Cardiac fibroblast (primary cell): Measurements from ENCODE around the gene MACROD2.

Experiments used
- DNase-seq, 2 donors: peaks; one replicate each; pipeline versions ENCODE4 v3.0.0 to v3.0.0-alpha.2; 2010; ENCODE audit warnings: low read depth in 2 of 2
- H3K4me3 ChIP-seq, 2 donors: replicated peaks in 1 of 2; 1 replicate in 1 of 2; 2 replicates in 1 of 2; pipeline ENCODE4 v1.5.1; 2011; ENCODE audit warnings: low read depth in 2 of 2, low read length in 2 of 2, mild to moderate bottlenecking in 2 of 2, moderate library complexity in 1 of 2
- TF ChIP-seq, protein P1 (sequence below): IDR thresholded peaks from one replicate; pipeline ENCODE4 v1.5.1; 2011; ENCODE audit warnings: low read depth, mild to moderate bottlenecking, low read length, inconsistent platforms

The MACROD2 gene

DNA sequence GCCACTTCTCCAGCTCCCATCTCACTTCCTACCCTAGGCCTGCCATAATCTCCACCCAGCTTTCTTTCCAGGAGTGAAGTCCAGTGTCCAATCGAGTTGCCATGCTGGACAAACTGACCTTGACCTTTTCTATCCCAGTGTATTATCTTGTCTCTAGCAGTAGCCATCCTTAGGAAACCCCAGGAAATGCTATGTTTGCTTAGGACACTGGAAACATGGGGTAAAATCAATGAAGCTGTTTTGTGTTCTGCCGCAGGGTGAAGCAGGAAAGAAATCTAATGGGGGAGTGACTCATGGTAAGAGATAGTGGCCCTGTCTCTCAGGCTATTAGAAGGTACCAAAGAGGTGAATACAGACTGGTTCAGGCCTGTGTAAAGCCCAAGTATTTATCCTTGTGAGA is 1452.2 kb downstream of the MACROD2 start:
- TF ChIP-seq, protein P1, sequence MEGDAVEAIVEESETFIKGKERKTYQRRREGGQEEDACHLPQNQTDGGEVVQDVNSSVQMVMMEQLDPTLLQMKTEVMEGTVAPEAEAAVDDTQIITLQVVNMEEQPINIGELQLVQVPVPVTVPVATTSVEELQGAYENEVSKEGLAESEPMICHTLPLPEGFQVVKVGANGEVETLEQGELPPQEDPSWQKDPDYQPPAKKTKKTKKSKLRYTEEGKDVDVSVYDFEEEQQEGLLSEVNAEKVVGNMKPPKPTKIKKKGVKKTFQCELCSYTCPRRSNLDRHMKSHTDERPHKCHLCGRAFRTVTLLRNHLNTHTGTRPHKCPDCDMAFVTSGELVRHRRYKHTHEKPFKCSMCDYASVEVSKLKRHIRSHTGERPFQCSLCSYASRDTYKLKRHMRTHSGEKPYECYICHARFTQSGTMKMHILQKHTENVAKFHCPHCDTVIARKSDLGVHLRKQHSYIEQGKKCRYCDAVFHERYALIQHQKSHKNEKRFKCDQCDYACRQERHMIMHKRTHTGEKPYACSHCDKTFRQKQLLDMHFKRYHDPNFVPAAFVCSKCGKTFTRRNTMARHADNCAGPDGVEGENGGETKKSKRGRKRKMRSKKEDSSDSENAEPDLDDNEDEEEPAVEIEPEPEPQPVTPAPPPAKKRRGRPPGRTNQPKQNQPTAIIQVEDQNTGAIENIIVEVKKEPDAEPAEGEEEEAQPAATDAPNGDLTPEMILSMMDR: no peak
- no peak for DNase-seq
- no peak overlapping the region for H3K4me3 ChIP-seq

DNA sequence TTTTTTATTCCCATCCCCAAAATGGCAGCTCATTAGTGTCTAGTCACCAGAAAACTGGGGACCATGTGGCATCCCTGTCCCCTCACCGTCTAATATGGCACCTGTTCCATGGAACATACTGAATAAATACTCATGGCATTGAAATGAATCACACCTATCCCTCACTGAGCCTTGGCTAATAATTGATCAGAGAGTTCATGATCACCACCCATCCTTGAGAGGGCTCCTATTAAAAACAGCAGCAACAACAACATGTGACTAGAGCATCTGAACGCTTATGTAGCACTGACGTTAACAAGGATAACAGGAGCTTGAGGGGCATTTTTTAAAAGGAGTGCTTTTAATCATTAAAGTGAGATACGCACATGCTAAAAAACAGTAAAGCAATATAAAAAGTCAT is 1453.7 kb downstream of the MACROD2 start:
- TF ChIP-seq, protein P1: no peak
- no peak overlapping the region for H3K4me3 ChIP-seq
- DNase-seq: no peak

- TF ChIP-seq, protein P1: no peak
- no peak overlapping the region for H3K4me3 ChIP-seq
- no peak for DNase-seq
Measured at GRCh38 chr20:15451241-15451640, 1455.9 kb downstream of the MACROD2 start.

DNA sequence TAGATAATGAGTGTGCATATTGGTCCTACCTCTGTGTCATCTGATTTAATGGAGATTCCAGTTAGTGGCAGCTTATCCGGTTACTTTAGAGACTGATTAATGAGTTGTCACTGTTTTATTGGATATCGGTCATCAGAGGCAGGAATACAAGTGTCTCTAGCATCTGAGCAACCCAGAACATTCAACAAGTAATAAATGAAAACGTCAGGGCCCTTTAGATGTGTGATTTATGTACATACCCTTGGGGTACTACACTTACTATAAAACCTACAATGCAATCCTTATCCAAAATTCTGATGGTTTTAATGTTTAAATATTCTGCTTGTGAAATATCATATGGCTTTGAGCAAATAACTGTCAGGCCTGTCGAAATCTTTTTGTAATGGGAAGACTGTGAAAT is 1460.0 kb downstream of the MACROD2 start:
- no peak overlapping the region for H3K4me3 ChIP-seq
- TF ChIP-seq, protein P1: no peak
- no peak for DNase-seq

GRCh38 chr20:15461938-15462337 is 1466.6 kb downstream of the MACROD2 start:
- no peak overlapping the region for H3K4me3 ChIP-seq
- TF ChIP-seq, protein P1: no peak

DNA sequence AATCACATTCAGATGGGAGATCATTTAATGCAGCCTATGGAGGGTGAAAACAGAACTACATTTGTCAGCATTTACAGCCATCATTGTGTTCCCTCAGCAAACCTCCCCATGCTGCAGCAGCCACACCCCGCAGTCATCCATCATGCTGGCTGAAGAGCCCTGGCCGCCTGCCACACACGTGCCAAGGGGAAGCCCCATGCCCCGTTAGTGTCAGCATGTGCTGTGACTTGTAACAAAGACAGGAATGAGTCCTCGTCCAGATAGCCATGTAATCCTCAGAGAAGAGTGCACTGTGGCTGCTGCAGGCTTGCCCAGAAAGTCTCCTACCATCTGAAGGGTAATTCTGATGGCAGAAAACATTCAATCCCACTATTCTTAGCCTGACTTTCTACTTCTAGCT is 1480.2 kb downstream of the MACROD2 start:
- DNase-seq: no peak

More at GRCh38 chr20:15461938-15462337, 1466.6 kb downstream of the MACROD2 start:
- DNase-seq: no peak

DNA sequence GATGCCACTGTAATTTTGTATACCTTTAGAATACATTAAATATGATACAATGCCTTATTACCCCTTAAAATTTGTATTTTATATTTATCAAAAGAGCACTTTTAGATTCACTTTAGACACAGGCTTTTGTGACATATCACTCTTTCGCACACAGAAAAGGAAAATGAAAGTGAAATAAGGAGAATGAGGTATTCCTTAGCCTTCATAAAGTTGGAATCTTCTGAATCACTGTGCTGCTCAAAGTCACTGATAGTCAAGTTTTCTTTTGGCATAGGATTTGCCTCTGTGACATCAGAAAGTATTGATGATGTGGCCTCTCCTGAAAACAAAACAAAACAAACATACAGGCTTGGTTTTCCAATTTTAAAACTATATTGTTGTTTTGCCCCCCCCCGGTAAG is 1480.9 kb downstream of the MACROD2 start:
- TF ChIP-seq, protein P1: no peak
- H3K4me3 ChIP-seq: no peak overlapping the region
- no peak for DNase-seq

More for the DNA sequence above, 1480.2 kb downstream of the MACROD2 start:
- no peak overlapping the region for H3K4me3 ChIP-seq
- TF ChIP-seq, protein P1: no peak
